AG04449 (cell line): Measurements from ENCODE around the gene PSMB2.

ENCODE experiments used
- CTCF ChIA-PET: fragments of 350-600 bp; formaldehyde crosslinking; extraction: SDS; loops from one replicate; lab custom pipeline; 2021; ENCODE audit warnings: antibody characterized with exemption; lab: Yijun Ruan, JAX
- POLR2A ChIA-PET: fragments of 400-600, 350-600 bp; formaldehyde crosslinking; extraction: SDS; loops from one replicate; lab custom pipeline; 2020; ENCODE audit warnings: antibody characterized with exemption, inconsistent platforms; lab: Yijun Ruan, JAX
- DNase-seq: peaks from one replicate; pipeline ENCODE4 v3.0.0-alpha.2; 2010; ENCODE audit warnings: low read depth, low spot score
- H3K4me3 ChIP-seq: 2 replicates; pipeline ENCODE4 v1.5.1; 2011; ENCODE audit warnings: low read depth, mild to moderate bottlenecking, control low read depth, low read length
- TF ChIP-seq, protein P1 (sequence below): IDR thresholded peaks from one replicate; pipeline ENCODE4 v1.5.1; 2011; ENCODE audit warnings: mild to moderate bottlenecking, moderate library complexity, low read length, control low read depth, inconsistent platforms; ENCODE audit not compliant: insufficient read depth; ENCODE audit errors: missing control alignments

The PSMB2 gene

DNA sequence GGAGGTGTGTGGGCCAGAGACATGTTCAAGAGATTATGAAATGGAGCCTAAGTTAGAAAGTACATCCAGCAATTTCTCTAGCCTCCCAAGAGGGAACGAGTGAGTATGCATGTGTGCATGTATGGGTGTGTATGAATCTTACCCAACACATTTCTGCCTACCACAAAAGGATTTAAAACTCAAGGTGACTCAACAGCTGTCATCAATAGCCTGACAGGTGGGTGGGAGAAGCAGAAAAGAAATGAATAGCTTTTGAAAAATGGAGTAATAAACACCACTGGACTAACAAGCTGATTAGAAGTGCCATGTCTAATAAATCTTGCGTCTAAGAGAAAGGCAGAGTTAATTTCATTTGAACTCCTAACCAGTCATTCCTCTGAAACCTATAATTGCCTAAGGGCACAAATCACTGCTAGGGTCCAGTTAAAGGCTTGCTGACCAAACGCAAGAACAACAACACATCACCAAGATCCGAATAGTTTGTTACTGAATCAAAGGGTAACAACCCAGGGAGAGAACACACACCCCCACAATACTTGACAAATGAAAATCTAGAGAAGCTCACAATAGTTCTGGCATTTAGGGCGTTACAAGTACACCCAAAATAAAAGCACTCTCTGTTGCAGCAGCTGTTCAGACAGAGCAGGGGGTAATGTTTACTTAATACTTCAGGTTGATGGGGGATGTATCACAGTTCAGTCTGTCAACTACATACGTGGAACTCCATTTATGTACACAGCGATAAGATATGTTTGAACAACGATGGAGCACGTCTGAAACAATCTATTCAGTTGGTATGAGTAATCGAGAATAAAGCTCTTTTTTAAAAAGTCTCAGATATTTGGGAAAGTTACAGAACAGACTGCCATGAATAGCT lies 85.5 kb downstream of the PSMB2 start:
- ChIA-PET POLR2A (interaction anchor here (0.6 kb wide), 1 partner anchor 267 kb away, joined by 3 read pairs; no protein-coding TSS in a partner anchor), CTCF (interaction anchor here (0.9 to 15.0 kb wide), 10 partner anchors 10 to 172 kb away, joined by 3 to 222 read pairs (median 6); no protein-coding TSS in a partner anchor)
- H3K4me3 ChIP-seq = peak overlapping the region; percentile 97
- TF ChIP-seq, protein P1, sequence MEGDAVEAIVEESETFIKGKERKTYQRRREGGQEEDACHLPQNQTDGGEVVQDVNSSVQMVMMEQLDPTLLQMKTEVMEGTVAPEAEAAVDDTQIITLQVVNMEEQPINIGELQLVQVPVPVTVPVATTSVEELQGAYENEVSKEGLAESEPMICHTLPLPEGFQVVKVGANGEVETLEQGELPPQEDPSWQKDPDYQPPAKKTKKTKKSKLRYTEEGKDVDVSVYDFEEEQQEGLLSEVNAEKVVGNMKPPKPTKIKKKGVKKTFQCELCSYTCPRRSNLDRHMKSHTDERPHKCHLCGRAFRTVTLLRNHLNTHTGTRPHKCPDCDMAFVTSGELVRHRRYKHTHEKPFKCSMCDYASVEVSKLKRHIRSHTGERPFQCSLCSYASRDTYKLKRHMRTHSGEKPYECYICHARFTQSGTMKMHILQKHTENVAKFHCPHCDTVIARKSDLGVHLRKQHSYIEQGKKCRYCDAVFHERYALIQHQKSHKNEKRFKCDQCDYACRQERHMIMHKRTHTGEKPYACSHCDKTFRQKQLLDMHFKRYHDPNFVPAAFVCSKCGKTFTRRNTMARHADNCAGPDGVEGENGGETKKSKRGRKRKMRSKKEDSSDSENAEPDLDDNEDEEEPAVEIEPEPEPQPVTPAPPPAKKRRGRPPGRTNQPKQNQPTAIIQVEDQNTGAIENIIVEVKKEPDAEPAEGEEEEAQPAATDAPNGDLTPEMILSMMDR = no peak
- no peak for DNase-seq

DNA sequence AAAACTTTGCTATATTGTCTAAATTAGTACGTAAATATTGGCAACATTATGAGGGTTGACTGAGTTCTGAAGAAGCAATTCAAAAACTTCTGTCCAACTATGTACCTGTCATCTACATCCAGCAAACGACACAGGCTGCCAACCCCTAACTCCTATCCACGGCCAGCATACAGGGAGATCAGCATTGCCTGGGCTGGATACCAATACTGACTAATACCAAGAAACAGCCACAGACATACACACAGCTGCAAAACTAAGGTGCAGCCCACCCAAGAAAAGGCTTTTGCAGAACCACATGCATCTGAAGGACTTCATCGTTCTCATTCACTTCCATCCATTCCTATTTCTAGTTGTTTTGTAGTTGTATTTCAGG lies 86.1 kb downstream of the PSMB2 start:
- H3K4me3 ChIP-seq = no peak overlapping the region
- ChIA-PET CTCF (interaction anchor here (1.3 to 15.0 kb wide), 4 partner anchors 9 to 172 kb away, joined by 5 to 222 read pairs (median 13); no protein-coding TSS in a partner anchor), POLR2A (no interaction called here)
- TF ChIP-seq, protein P1 = no peak
- no peak for DNase-seq

DNA sequence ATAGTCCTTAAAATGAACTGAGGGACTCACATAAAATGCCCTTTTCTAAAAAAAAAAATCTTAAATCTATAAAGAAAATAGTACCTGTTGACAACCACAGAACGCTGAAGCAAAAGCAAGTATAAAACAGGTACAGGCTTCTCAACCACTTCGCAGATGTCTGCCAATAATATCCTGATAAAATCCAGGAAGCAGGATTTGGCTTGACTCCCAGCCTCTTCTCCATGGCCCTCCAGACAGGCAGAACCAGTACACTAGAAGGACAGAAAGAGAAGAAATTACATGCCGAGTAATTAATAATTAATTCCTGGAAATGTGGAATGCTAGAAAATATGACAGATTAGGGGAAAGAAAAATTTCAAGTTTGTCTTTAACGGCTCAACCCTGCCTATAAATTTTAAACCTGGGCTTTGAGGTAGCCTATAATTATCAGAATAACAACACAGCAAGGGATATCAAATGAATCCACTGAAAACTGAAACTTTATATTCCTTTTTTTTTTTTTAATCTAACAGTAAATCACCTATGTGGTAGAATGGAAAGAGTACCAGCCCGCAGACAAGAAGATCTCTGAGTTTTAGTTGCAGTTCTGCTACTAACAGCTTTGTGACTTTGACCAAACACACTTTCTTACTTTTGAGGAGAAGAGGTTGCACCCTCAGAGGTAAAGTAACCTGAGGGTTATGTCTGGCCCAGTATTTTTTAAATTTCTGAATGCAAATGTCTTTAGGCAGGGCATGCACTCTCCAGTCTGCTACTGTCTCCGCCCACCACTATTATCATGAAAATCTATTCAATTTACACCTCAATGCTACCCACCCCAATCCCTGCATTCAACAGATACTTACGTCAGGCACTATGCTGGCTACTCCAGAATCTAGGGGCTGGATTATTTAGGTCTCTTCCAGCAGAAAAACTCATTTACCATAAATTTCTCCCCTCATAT lies 86.8 kb downstream of the PSMB2 start:
- ChIA-PET POLR2A (no interaction called here), CTCF (interaction anchor here (1.0 to 15.0 kb wide), 4 partner anchors 8 to 105 kb away, joined by 3 to 222 read pairs (median 11); no protein-coding TSS in a partner anchor)
- TF ChIP-seq, protein P1 = no peak
- DNase-seq = no peak
- H3K4me3 ChIP-seq = no peak overlapping the region

DNA sequence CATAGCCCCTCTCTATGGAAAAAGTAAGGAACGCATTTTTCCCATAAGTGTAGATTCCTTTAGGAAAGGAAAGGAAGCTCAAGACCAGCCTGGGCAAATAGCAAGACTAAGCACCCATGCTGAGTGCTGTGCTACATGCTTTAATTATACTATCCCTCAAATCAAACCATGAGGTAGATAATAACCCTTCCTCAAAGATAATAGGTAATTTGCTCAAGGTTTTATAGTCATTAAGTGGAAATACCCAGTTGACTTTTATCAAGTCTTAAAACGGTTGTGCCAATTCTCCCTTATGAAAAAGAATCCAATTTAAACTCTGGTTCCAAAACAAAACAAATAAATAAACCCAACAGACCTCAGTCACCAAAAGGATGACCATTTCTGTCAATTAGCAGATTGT lies 87.5 kb downstream of the PSMB2 start:
- POLR2A ChIA-PET = no interaction called here
- no peak overlapping the region for H3K4me3 ChIP-seq
- CTCF ChIA-PET = interaction anchor here (1.0 to 15.0 kb wide), 3 partner anchors 9 to 104 kb away, joined by 3 to 222 read pairs (median 7); no protein-coding TSS in a partner anchor
- no peak for DNase-seq
- TF ChIP-seq, protein P1 = no peak
